ENCODE results near the gene SERTM2.
"Not testable (repeated sequence)": the region's sequence is repeated elsewhere in the genome, so short reads cannot be mapped to it uniquely, and the experiment has no call there.

The SERTM2 gene

GRCh38 chrX:111521169-111521568, 9.7 kb downstream of the SERTM2 start:
- ChIA-PET CTCF (no interaction called here), POLR2A (no interaction called here)
- no peak for DNase-seq (ENCODE audit: extremely low spot score)
- TF ChIP-seq, protein P1, sequence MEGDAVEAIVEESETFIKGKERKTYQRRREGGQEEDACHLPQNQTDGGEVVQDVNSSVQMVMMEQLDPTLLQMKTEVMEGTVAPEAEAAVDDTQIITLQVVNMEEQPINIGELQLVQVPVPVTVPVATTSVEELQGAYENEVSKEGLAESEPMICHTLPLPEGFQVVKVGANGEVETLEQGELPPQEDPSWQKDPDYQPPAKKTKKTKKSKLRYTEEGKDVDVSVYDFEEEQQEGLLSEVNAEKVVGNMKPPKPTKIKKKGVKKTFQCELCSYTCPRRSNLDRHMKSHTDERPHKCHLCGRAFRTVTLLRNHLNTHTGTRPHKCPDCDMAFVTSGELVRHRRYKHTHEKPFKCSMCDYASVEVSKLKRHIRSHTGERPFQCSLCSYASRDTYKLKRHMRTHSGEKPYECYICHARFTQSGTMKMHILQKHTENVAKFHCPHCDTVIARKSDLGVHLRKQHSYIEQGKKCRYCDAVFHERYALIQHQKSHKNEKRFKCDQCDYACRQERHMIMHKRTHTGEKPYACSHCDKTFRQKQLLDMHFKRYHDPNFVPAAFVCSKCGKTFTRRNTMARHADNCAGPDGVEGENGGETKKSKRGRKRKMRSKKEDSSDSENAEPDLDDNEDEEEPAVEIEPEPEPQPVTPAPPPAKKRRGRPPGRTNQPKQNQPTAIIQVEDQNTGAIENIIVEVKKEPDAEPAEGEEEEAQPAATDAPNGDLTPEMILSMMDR (IDR thresholded peaks at IDR 0.05; ENCODE audit: control extremely low read depth, extremely low read depth, low read depth, missing control alignments) = no peak

DNA sequence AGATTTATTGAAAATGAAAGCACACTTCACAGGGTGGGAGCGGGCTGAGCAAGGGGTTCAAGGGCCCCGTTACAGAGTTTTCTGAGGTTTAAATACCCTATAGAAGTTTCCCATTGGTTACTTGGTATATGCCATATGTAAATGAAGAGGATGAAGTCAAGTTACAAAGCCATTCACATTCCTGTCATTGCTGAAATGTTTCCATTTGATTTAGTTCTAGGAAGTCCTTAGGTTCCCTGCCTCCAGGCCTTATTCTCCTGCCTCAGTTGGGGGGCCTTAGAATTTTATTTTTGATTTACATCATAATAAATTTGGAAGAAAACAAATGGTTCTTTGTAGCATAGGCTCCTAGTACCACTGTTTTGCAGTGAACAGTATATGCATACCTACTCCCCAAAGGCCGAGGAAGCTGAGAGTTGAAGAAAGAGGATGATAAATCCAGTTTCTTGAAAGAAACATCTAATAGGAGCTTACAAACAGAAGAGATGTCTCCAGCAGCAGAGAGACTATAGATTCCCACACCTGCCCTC, 31.8 kb downstream of the SERTM2 start:
- DNase-seq (ENCODE audit: extremely low spot score) = no peak
- TF ChIP-seq, protein P1 (IDR thresholded peaks at IDR 0.05; ENCODE audit: control extremely low read depth, extremely low read depth, low read depth, missing control alignments) = no peak
- ChIA-PET CTCF (no interaction called here), POLR2A (interaction anchor here (0.6 kb wide), 1 partner anchor 24 kb away, joined by 3 read pairs; no protein-coding TSS in a partner anchor)

DNA sequence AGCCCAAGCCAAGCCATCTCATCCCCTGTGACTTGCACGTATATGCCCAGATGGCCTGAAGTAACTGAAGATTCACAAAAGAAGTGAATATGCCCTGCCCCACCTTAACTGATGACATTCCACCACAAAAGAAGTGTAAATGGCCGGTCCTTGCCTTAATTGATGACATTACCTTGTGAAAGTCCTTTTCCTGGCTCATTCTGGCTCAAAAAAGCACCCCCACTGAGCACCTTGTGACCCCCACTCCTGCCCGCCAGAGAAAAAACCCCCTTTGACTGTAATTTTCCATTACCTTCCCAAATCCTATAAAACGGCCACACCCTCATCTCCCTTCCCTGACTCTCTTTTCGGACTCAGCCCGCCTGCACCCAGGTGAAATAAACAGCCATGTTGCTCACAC, 37.8 kb downstream of the SERTM2 start:
- CTCF ChIA-PET; POLR2A ChIA-PET; DNase-seq (ENCODE audit: extremely low spot score): not testable (repeated sequence)

DNA sequence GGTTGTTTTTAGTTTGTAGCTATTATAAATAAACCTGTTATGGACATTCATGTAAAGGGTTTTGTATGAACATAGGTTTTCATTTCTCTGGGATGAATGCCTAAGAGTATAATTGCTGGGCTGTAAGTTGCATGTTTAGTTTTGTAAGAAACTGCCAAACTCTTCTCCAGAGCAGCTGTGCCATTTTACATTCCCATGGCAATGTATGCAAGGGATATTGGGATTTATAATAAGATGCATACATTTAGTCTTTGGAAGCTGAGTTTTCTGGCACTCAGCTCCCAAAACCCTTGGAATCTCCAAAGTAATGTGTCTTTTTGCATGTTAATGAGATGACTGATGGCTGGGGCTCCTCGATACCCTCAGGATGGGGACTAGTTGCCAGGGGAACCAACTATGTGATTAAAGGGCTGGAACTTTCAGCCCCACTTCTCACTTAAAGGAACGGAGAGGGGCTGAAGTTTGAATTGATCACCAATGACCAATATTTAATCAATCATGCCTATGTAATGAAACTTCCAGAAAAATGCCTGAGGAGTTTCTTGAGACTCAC, 44.0 kb downstream of the SERTM2 start:
- POLR2A ChIA-PET = no interaction called here
- no peak for DNase-seq (ENCODE audit: extremely low spot score)
- TF ChIP-seq, protein P1 (IDR thresholded peaks at IDR 0.05; ENCODE audit: control extremely low read depth, extremely low read depth, low read depth, missing control alignments) = no peak
- CTCF ChIA-PET = no interaction called here

DNA sequence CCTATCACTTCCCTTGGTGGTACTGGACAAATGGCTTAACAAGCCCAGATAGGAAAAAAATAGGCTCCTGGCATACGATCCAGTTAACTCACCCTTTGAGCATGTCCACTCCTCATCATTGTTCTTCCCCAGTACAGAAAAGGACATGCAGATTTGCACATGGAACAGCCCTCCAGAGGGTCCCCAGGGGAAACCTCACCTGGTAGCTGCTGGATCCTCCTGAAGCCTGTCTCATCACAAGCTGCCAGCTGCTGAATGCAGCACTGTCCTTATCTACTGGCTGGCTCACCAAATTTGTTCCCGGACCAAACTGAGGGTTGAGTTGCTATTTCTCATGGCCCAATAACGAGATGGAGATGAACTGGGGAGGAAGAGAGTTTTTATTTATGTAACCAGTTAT, 49.4 kb downstream of the SERTM2 start:
- no peak for DNase-seq (ENCODE audit: extremely low spot score)
- TF ChIP-seq, protein P1 (IDR thresholded peaks at IDR 0.05; ENCODE audit: control extremely low read depth, extremely low read depth, low read depth, missing control alignments) = no peak
- CTCF ChIA-PET = no interaction called here
- POLR2A ChIA-PET = no interaction called here

DNA sequence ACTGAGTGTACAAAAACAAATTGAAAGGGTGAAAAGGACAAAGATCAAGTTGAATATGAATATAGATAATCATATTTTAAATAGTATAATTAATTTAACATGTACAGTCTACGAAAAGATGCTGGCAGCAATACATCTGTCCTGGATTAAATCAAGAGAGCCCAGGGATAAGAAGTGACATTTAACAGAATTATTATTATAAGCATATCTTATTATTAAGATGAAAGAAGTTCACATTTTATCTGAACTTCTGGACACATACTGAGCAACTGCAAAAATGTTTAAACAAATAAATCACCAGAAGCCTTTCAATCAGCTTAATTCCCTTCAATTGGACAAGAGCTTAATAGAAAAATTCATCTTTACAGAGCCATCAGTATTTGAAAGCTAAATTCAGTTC, 50.4 kb downstream of the SERTM2 start:
- CTCF ChIA-PET = no interaction called here

DNA sequence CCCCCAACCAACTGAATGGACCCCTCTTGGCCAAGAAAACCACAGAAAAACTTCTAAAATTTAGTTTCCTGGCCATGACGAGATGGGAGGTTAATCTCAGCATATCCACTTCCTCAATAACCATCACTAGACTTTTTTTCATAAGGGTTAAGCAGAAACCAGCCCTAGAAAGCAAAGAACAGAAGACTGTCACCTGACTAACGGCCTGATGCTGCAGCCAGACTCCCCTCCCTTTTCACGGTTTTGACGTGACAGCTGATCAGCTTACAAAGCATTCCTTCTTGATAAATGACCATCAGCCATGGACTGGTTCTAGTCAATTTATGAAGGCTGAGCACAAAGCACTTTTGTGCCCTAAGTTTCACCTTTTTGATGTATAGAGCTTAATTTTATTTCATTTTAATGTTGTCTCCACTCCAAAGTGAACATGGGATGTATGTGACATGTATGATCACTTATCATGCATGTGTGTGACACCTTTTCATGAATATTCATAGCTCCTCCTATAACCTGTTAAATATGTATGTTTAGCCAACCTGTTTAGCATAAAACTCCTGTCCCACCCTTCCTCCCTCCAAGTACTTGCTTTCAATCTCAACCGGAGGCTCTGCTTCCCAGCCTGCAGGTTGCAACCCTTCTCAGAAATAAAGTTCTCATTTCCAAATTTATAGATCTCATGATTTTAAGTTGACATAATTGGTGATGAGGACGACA, 56.3 kb downstream of the SERTM2 start:
- no peak for DNase-seq (ENCODE audit: extremely low spot score)
- CTCF ChIA-PET = no interaction called here
- TF ChIP-seq, protein P1 (IDR thresholded peaks at IDR 0.05; ENCODE audit: control extremely low read depth, extremely low read depth, low read depth, missing control alignments) = no peak
- POLR2A ChIA-PET = no interaction called here

More for the DNA sequence above, 50.4 kb downstream of the SERTM2 start:
- TF ChIP-seq, protein P1 (IDR thresholded peaks at IDR 0.05; ENCODE audit: control extremely low read depth, extremely low read depth, low read depth, missing control alignments) = no peak
- DNase-seq (ENCODE audit: extremely low spot score) = no peak
- POLR2A ChIA-PET = no interaction called here

All from GM10248 (cell line).